CD4-positive, alpha-beta memory T cell (primary cell): ENCODE measurements around the gene KRTAP5-2. TPM values are rescaled to one million over a fixed set of nuclear protein-coding genes. Genes with fewer than 3 reads are reported as not detected.
A peak's percentile ranks its signal among the peaks of the same experiment; 100 is the strongest.

Experiments used
- CTCF ChIA-PET: fragments of 350-600 bp; sonication (Branson Sonifier 250); formaldehyde crosslinking; loops from one replicate; lab custom pipeline; 2021; ENCODE audit warnings: inconsistent platforms; ENCODE audit not compliant: partially characterized antibody; lab: Charles Lee
- POLR2A ChIA-PET: fragments of 350-600 bp; sonication (Branson Sonifier 250); formaldehyde crosslinking; loops from one replicate; lab custom pipeline; 2021; ENCODE audit not compliant: partially characterized antibody; lab: Charles Lee
- DNase-seq, 5 donors: peaks; one replicate each; pipeline versions ENCODE4 v3.0.0 to v3.0.0-alpha.2; 2020 to 2022; ENCODE audit warnings: mixed read lengths in 1 of 5
- H3K27ac ChIP-seq: one replicate; pipeline ENCODE4 v1.7.0; 2013; ENCODE audit warnings: low read depth, low read length
- H3K27me3 ChIP-seq: 2 replicates; pipeline ENCODE4 v1.7.0; 2013; ENCODE audit warnings: mild to moderate bottlenecking, low read length, moderate library complexity; ENCODE audit not compliant: insufficient read depth
- H3K36me3 ChIP-seq: 2 replicates; pipeline ENCODE4 v1.7.0; 2013; ENCODE audit warnings: mild to moderate bottlenecking, low read length, moderate library complexity; ENCODE audit not compliant: insufficient read depth
- H3K4me1 ChIP-seq: 2 replicates; pipeline ENCODE4 v1.7.0; 2013; ENCODE audit warnings: mild to moderate bottlenecking, low read length, moderate library complexity; ENCODE audit not compliant: insufficient read depth
- H3K4me3 ChIP-seq, 2 donors: one replicate each; pipeline ENCODE4 v1.7.0; 2013; ENCODE audit warnings: low read length in 2 of 2, mild to moderate bottlenecking in 1 of 2
- H3K9me3 ChIP-seq, 2 donors: one replicate each; pipeline ENCODE4 v1.7.0; 2013; ENCODE audit warnings: low read length in 2 of 2, control low read depth in 1 of 2; ENCODE audit not compliant: control insufficient read depth in 1 of 2
- H3K27ac Mint-ChIP-seq, 7 donors: one replicate each; pipeline ENCODE4 v1.8.0; 2020 to 2021; ENCODE audit warnings: mixed read lengths in 7 of 7, mild to moderate bottlenecking in 6 of 7, inconsistent platforms in 3 of 7, moderate library complexity in 3 of 7
- H3K27me3 Mint-ChIP-seq, 2 donors: one replicate each; pipeline ENCODE4 v1.8.0; 2020 to 2021; ENCODE audit warnings: mixed read lengths in 2 of 2
- H3K36me3 Mint-ChIP-seq, 2 donors: one replicate each; pipeline ENCODE4 v1.8.0; 2020 to 2021; ENCODE audit warnings: mixed read lengths in 2 of 2, inconsistent platforms in 1 of 2, mild to moderate bottlenecking in 1 of 2
- H3K4me1 Mint-ChIP-seq, 4 donors: one replicate each; pipeline ENCODE4 v1.8.0; 2020 to 2021; ENCODE audit warnings: mixed read lengths in 4 of 4, mild to moderate bottlenecking in 1 of 4
- H3K4me3 Mint-ChIP-seq, 8 donors: one replicate each; pipeline ENCODE4 v1.8.0; 2020 to 2021; ENCODE audit warnings: mixed read lengths in 8 of 8, mild to moderate bottlenecking in 7 of 8, moderate library complexity in 6 of 8, inconsistent platforms in 3 of 8
- H3K9me3 Mint-ChIP-seq, 8 donors: one replicate each; pipeline ENCODE4 v1.8.0; 2020 to 2021; ENCODE audit warnings: mixed read lengths in 8 of 8, mild to moderate bottlenecking in 5 of 8, inconsistent platforms in 3 of 8, moderate library complexity in 1 of 8
- intact Hi-C: fragments of 100-400 bp; cut with micrococcal nuclease; formaldehyde crosslinking; loops from one replicate; pipeline ENCODE4 v1.15.1; 2023
- polyA plus RNA-seq, 2 donors: library from polyadenylated mRNA; unstranded; fragments of 300-500 nt; fragmentation: Illumina TruSeq; gene quantifications; one replicate each; pipeline ENCODE4 v1.2.3, GENCODE V29; 2021
- total RNA-seq, 2 experiments: library from RNA; stranded (reverse); gene quantifications; one replicate each; pipeline ENCODE4 v1.2.3, GENCODE V29; 2021

The KRTAP5-2 gene
- total and polyA plus RNA-seq, 4 experiments from 2014 or later = not detected

- POLR2A ChIA-PET = no interaction called here
- Histone ChIP-seq H3K4me1 (no peaks in the 10 kb centered on the region), H3K36me3 (no peaks in the 10 kb centered on the region), H3K27ac (no peak overlapping the region), H3K27me3 (peaks cover 5% of the 10 kb centered on the region), H3K4me3 (no peak overlapping the region), H3K9me3 (no peaks in the 10 kb centered on the region)
- Mint-ChIP-seq H3K36me3 (no peaks in the 10 kb centered on the region), H3K4me3 (no peak overlapping the region), H3K27ac (no peak overlapping the region), H3K9me3 (no peaks in the 10 kb centered on the region), H3K4me1 (peaks cover 0 to 5% (median under 1%) of the 10 kb centered on the region in 4 donors), H3K27me3 (peaks cover 13 to 16% of the 10 kb centered on the region in 2 donors)
- DNase-seq = no peak
- intact Hi-C loops = no loop called here
- CTCF ChIA-PET = interaction anchor here (1.4 to 4.3 kb wide), 2 partner anchors 10 to 12 kb away, joined by 5 to 28 read pairs; no protein-coding TSS in a partner anchor
Measured at GRCh38 chr11:1641096-1641495, 43.0 kb upstream of the KRTAP5-2 start.

GRCh38 chr11:1640076-1640946 is 42.2 kb upstream of the KRTAP5-2 start:
- no peaks in the 10 kb centered on the region for H3K9me3 Mint-ChIP-seq
- Histone ChIP-seq H3K4me3 (no peak overlapping the region), H3K9me3 (no peaks in the 10 kb centered on the region), H3K27me3 (peaks cover 5% of the 10 kb centered on the region), H3K27ac (no peak overlapping the region), H3K4me1 (no peaks in the 10 kb centered on the region), H3K36me3 (no peaks in the 10 kb centered on the region)
- POLR2A ChIA-PET = no interaction called here
- H3K4me1 Mint-ChIP-seq = peaks cover 0 to 5% (median under 1%) of the 10 kb centered on the region in 4 donors
- no peaks in the 10 kb centered on the region for H3K36me3 Mint-ChIP-seq
- CTCF ChIA-PET = interaction anchor here (0.8 to 4.3 kb wide), 11 partner anchors 9 to 511 kb away, joined by 3 to 28 read pairs (median 4); partner anchors contain the start of gene KRTAP5-2
- H3K4me3 Mint-ChIP-seq = no peak overlapping the region
- peak in 4 of 5 donors; percentile 16 to 36 (median 20) for DNase-seq
- intact Hi-C loops = no loop called here
- peaks cover 13 to 20% of the 10 kb centered on the region in 2 donors for H3K27me3 Mint-ChIP-seq
- no peak overlapping the region for H3K27ac Mint-ChIP-seq

- Histone ChIP-seq H3K27ac (no peak overlapping the region), H3K4me3 (no peak overlapping the region), H3K4me1 (no peaks in the 10 kb centered on the region), H3K27me3 (peaks cover 5% of the 10 kb centered on the region), H3K36me3 (no peaks in the 10 kb centered on the region), H3K9me3 (no peaks in the 10 kb centered on the region)
- ChIA-PET POLR2A (no interaction called here), CTCF (interaction anchor here (0.8 to 4.3 kb wide), 12 partner anchors 9 to 512 kb away, joined by 3 to 28 read pairs (median 4); partner anchors contain the start of gene KRTAP5-2)
- Mint-ChIP-seq H3K9me3 (no peaks in the 10 kb centered on the region), H3K4me1 (peaks cover 0 to 5% (median under 1%) of the 10 kb centered on the region in 4 donors), H3K4me3 (no peak overlapping the region), H3K27ac (no peak overlapping the region), H3K27me3 (peaks cover 13 to 19% of the 10 kb centered on the region in 2 donors), H3K36me3 (no peaks in the 10 kb centered on the region)
- DNase-seq = no peak
- intact Hi-C loops = no loop called here
Measured at GRCh38 chr11:1639666-1640065, 41.6 kb upstream of the KRTAP5-2 start.

GRCh38 chr11:1639102-1639620 is 41.1 kb upstream of the KRTAP5-2 start:
- CTCF ChIA-PET = interaction anchor here (0.8 to 4.3 kb wide), 12 partner anchors 8 to 513 kb away, joined by 3 to 28 read pairs (median 4); partner anchors contain the start of gene KRTAP5-2
- H3K36me3 ChIP-seq = no peaks in the 10 kb centered on the region
- H3K27ac Mint-ChIP-seq = no peak overlapping the region
- no peak overlapping the region for H3K4me3 ChIP-seq
- no peaks in the 10 kb centered on the region for H3K9me3 Mint-ChIP-seq
- H3K27me3 ChIP-seq = peaks cover 5% of the 10 kb centered on the region
- DNase-seq = no peak
- H3K4me1 ChIP-seq = no peaks in the 10 kb centered on the region
- peaks cover 12 to 16% of the 10 kb centered on the region in 2 donors for H3K27me3 Mint-ChIP-seq
- intact Hi-C loops = no loop called here
- H3K4me1 Mint-ChIP-seq = peaks cover 0 to 5% (median under 1%) of the 10 kb centered on the region in 4 donors
- H3K27ac ChIP-seq = no peak overlapping the region
- no peaks in the 10 kb centered on the region for H3K9me3 ChIP-seq
- POLR2A ChIA-PET = no interaction called here
- no peak overlapping the region for H3K4me3 Mint-ChIP-seq
- no peaks in the 10 kb centered on the region for H3K36me3 Mint-ChIP-seq

- H3K9me3 ChIP-seq = no peaks in the 10 kb centered on the region
- DNase-seq = no peak
- Mint-ChIP-seq H3K4me1 (peaks cover 0 to 5% (median under 1%) of the 10 kb centered on the region in 4 donors), H3K27ac (no peak overlapping the region), H3K4me3 (no peak overlapping the region), H3K36me3 (no peaks in the 10 kb centered on the region), H3K9me3 (no peaks in the 10 kb centered on the region), H3K27me3 (peaks cover 10 to 21% of the 10 kb centered on the region in 2 donors)
- peaks cover 5% of the 10 kb centered on the region for H3K27me3 ChIP-seq
- ChIA-PET POLR2A (no interaction called here), CTCF (interaction anchor here (1.0 to 4.3 kb wide), 6 partner anchors 12 to 42 kb away, joined by 3 to 28 read pairs (median 7); no protein-coding TSS in a partner anchor)
- H3K4me3 ChIP-seq = no peak overlapping the region
- no peak overlapping the region for H3K27ac ChIP-seq
- intact Hi-C loops = no loop called here
- H3K4me1 ChIP-seq = no peaks in the 10 kb centered on the region
- no peaks in the 10 kb centered on the region for H3K36me3 ChIP-seq
Measured at GRCh38 chr11:1638344-1638743, 40.2 kb upstream of the KRTAP5-2 start.

GRCh38 chr11:1637628-1638027 is 39.5 kb upstream of the KRTAP5-2 start:
- H3K27me3 Mint-ChIP-seq = peaks cover 13 to 26% of the 10 kb centered on the region in 2 donors
- no peaks in the 10 kb centered on the region for H3K36me3 ChIP-seq
- peaks cover 1 to 5% (median 3%) of the 10 kb centered on the region in 4 donors for H3K4me1 Mint-ChIP-seq
- H3K27ac ChIP-seq = no peak overlapping the region
- no peaks in the 10 kb centered on the region for H3K36me3 Mint-ChIP-seq
- POLR2A ChIA-PET = no interaction called here
- CTCF ChIA-PET = interaction anchor here (1.0 to 4.3 kb wide), 4 partner anchors 12 to 41 kb away, joined by 3 to 28 read pairs (median 10); no protein-coding TSS in a partner anchor
- H3K27me3 ChIP-seq = peaks cover 5% of the 10 kb centered on the region
- H3K4me1 ChIP-seq = no peaks in the 10 kb centered on the region
- no peaks in the 10 kb centered on the region for H3K9me3 ChIP-seq
- no peak for DNase-seq
- no peaks in the 10 kb centered on the region for H3K9me3 Mint-ChIP-seq
- intact Hi-C loops = no loop called here
- H3K4me3 Mint-ChIP-seq = no peak overlapping the region
- H3K27ac Mint-ChIP-seq = no peak overlapping the region
- no peak overlapping the region for H3K4me3 ChIP-seq
